GM12892 (cell line): ENCODE measurements around the gene TBC1D28. TPM values are rescaled to one million over a fixed set of nuclear protein-coding genes. Genes with fewer than 3 reads are reported as not detected.
A peak's percentile ranks its signal among the peaks of the same experiment; 100 is the strongest.
"Not testable (repeated sequence)": the region's sequence is repeated elsewhere in the genome, so short reads cannot be mapped to it uniquely, and the experiment has no call there.

Source experiments
- DNase-seq: peaks from one replicate; pipeline ENCODE4 v3.0.0; 2011; ENCODE audit not compliant: insufficient read length
- FAIRE-seq: peaks from 2 replicates; lab custom pipeline; 2011; peaks lifted over from hg19 to GRCh38; lab: Jason Lieb, UNC
- polyA plus RNA-seq: library from polyadenylated mRNA; unstranded; fragments of >200 nt; gene quantifications from one replicate; pipeline ENCODE4 v1.2.1, GENCODE V29; 2012; ENCODE audit warnings: missing spikeins, inconsistent platforms; ENCODE audit not compliant: missing spikeins

The TBC1D28 gene
- polyA plus RNA-seq: not detected

- FAIRE-seq, DNase-seq: not testable (repeated sequence)
Observed at GRCh38 chr17:18644291-18644690, at the start of gene TBC1D28. TSS of gene TBC1D28 (minus strand) at chr17:18644391. CDS start at chr17:18641352, 3,039 bp downstream.

- peak; percentile 78 for FAIRE-seq
- DNase-seq: not testable (repeated sequence)
Observed at GRCh38 chr17:18682668-18683067, 38.5 kb upstream of the TBC1D28 start.

GRCh38 chr17:18681767-18682571 lies 37.8 kb upstream of the TBC1D28 start, which contains the start of gene FOXO3B:
TSS of gene FOXO3B (minus strand) at chr17:18682314. CDS start at chr17:18681651, 663 bp downstream.
- DNase-seq (peak; percentile 38), FAIRE-seq (peak; percentile 96)

- not testable (repeated sequence) for DNase-seq, FAIRE-seq
Observed at GRCh38 chr17:18677381-18677780, 33.2 kb upstream of the TBC1D28 start.

- FAIRE-seq, DNase-seq: not testable (repeated sequence)
Observed at GRCh38 chr17:18676928-18677327, 32.7 kb upstream of the TBC1D28 start.

- FAIRE-seq, DNase-seq: not testable (repeated sequence)
Observed at GRCh38 chr17:18672395-18673227, 28.4 kb upstream of the TBC1D28 start.

GRCh38 chr17:18668625-18669024 lies 24.4 kb upstream of the TBC1D28 start:
- not testable (repeated sequence) for FAIRE-seq

GRCh38 chr17:18667535-18667934 lies 23.3 kb upstream of the TBC1D28 start:
- FAIRE-seq, DNase-seq: not testable (repeated sequence)

More at GRCh38 chr17:18668625-18669024, 24.4 kb upstream of the TBC1D28 start:
- not testable (repeated sequence) for DNase-seq

- FAIRE-seq, DNase-seq: not testable (repeated sequence)
Observed at GRCh38 chr17:18666326-18666725, 22.1 kb upstream of the TBC1D28 start.

- DNase-seq, FAIRE-seq: not testable (repeated sequence)
Observed at GRCh38 chr17:18661924-18662624, 17.9 kb upstream of the TBC1D28 start.

GRCh38 chr17:18650094-18650493 lies 5.9 kb upstream of the TBC1D28 start:
- not testable (repeated sequence) for FAIRE-seq, DNase-seq

GRCh38 chr17:18643124-18643523 lies 1.1 kb downstream of the TBC1D28 start:
- FAIRE-seq, DNase-seq: not testable (repeated sequence)

- DNase-seq, FAIRE-seq: not testable (repeated sequence)
Observed at GRCh38 chr17:18638357-18638756, 5.8 kb downstream of the TBC1D28 start.

- not testable (repeated sequence) for DNase-seq, FAIRE-seq
Observed at GRCh38 chr17:18636237-18636636, 8.0 kb downstream of the TBC1D28 start.

GRCh38 chr17:18635773-18636172 lies 8.4 kb downstream of the TBC1D28 start:
- not testable (repeated sequence) for FAIRE-seq, DNase-seq

- FAIRE-seq, DNase-seq: not testable (repeated sequence)
Observed at GRCh38 chr17:18634550-18635263, 9.5 kb downstream of the TBC1D28 start.
